GM20000 (cell line): Measurements from ENCODE around the gene CNR2.

Experiments
- DNase-seq: peaks from one replicate; pipeline ENCODE4 v3.0.0; 2012; ENCODE audit warnings: low spot score
- TF ChIP-seq, protein P1 (sequence below): IDR thresholded peaks from 2 replicates; pipeline ENCODE4 v1.5.1; 2012; ENCODE audit warnings: mild to moderate bottlenecking, control low read depth; ENCODE audit errors: extremely low read depth, missing control alignments

The CNR2 gene

DNA sequence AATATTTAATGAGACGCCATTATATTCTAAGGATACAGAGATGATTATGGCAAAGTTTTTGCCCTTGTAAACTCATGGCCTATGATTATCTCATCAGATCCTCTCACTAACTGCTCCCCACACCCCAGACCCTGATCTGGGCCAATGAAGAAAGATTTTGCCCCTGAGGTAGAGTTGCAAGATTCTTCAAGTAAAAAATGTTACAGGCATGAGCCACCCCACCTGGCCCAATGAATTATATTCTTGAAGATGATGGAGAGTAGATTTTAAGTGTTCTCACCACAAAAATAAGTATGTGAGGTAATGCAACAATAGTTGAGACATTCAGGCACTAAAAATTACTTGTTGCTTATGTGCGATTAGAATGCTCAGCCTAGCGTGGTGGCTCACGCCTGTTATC, 1.8 kb upstream of the CNR2 start:
- TF ChIP-seq, protein P1, sequence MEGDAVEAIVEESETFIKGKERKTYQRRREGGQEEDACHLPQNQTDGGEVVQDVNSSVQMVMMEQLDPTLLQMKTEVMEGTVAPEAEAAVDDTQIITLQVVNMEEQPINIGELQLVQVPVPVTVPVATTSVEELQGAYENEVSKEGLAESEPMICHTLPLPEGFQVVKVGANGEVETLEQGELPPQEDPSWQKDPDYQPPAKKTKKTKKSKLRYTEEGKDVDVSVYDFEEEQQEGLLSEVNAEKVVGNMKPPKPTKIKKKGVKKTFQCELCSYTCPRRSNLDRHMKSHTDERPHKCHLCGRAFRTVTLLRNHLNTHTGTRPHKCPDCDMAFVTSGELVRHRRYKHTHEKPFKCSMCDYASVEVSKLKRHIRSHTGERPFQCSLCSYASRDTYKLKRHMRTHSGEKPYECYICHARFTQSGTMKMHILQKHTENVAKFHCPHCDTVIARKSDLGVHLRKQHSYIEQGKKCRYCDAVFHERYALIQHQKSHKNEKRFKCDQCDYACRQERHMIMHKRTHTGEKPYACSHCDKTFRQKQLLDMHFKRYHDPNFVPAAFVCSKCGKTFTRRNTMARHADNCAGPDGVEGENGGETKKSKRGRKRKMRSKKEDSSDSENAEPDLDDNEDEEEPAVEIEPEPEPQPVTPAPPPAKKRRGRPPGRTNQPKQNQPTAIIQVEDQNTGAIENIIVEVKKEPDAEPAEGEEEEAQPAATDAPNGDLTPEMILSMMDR: no peak
- no peak for DNase-seq

DNA sequence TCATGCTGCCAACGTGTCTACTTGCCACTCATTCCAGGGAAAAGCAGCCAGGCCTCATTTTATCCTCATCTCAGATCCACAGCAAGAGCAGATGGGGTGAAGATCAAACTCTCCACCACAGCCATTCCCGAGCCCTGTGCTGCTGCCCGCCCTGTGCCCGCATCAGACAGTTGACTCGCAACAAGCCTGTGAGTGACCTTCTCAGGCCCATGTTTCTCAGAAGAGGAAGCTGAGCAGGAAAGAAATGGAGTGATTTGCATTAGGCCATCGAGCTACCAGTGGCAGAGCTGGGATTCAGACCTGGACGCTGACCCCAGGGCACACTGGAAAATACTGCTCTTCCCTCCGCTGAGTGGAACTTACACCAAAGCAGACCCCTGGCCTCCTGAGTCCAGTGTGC, 1.2 kb downstream of the CNR2 start:
- TF ChIP-seq, protein P1: no peak

DNA sequence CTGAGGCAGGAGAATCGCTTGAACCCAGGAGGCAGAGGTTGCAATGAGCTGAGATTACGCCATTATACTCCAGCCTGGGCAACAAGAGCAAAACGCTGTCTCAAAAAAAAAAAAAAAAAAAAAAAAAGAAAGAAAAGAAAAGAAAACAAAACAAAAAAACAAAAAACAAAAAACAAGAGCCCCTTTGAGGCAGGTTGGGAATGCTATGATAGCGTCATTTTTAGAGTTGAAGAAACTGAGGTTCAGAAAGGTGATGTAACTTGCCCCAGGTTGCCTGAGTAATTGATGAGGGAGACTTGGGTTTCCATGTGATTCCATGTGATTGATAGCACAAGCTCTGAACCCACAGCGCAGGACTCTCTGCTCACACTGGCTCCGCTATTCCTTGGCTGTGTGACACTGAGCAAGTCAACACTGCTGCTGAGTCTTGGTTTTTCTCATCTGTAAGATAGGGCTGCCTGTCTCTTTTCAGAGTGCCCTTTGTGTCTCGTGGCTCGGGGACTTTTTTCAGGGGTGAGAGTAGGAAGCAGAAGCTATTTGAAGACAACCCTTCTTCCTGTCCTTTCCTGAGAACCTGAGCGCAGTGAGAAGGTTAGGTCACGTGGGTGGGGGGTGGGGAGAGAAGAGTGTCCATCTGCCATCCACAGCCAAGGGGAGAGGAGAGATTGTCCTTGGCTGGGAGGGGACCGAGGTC, 2.5 kb downstream of the CNR2 start:
- peak; percentile 52 for DNase-seq

More for the DNA sequence above, 1.2 kb downstream of the CNR2 start:
- no peak for DNase-seq

DNA sequence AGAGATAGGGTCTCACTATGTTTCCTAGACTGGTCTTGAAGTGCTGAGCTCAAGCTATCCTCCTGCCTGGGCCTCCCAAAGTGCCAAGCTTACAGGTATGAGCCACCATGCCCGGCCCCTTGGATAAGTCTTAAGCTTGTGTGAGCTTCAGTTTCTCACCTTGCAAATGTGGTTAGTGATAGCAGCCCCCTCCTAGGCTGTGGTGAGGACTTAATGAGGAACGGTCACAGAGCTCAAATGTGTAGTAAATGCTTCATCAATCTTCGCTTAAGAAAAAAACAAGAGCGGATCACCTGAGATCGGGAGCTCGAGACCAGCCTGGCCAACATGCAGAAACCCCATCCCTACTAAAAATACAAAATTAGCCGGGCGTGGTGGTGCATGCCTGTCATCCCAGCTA, 3.0 kb downstream of the CNR2 start:
- DNase-seq: no peak
- TF ChIP-seq, protein P1: no peak

More for the DNA sequence above, 2.5 kb downstream of the CNR2 start:
- TF ChIP-seq, protein P1: no peak

DNA sequence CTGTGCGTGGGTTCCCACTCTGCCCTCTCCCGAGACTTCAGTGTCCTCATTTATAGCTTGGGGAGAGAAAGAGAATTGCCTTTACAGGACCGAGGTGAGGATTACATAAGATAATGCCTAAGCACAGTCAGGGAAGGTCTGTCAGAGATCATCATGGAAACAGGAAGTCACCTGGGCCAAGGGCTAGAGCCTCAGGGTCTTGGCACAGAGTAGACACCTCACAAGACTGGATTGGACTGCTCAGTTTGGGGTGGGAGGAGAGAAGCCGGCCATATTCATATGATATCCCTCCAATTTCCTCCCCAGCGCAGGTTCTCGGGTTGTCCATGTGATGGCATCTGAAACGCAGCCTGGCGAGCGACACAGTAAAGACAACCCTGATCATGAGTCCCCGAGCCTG, 3.8 kb downstream of the CNR2 start:
- DNase-seq: peak; percentile 42
- TF ChIP-seq, protein P1: no peak

DNA sequence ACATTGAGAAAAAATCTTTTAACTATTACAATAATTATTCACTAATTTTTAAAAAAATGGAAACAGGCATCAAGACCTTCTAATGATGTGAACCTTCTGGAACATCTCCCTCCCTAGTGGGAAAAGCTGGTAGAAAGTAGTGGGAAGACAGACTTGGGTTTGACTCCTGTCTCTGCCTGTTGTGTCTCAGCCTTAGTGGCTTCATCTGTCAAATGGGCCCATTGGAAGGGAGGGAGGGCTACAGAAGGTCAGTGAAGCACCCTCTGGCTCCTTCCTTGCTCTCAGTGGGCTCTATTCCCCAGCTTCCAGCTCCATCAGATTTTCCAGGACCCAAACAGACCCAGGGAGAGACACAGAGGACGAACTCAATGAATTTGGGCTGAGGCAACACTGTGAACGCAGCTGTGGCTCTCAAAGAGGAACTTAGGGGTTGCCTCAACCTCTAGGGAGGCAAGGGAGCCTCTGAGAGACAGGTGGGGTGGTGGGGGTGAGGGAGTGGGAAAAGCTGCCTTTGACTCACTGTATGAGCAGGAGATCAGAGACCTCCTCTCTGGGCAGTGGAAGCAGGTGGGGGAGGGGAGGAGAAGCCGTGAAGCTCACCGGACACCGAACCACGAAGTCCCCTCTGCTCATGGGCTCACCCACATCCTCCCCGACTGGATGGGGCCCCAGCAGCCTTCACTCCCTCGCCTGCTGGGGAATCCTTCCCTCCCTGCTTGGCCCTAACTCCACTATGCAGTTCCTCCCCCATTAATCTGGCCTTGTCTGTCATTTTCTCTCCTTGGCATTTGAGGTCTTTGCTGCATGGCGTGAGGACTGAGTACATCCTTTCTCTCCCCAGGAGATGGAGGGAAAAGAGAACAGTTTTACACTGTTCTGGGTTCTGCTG, 4.5 kb downstream of the CNR2 start:
- peak; percentile 61 for DNase-seq
- TF ChIP-seq, protein P1: no peak

DNA sequence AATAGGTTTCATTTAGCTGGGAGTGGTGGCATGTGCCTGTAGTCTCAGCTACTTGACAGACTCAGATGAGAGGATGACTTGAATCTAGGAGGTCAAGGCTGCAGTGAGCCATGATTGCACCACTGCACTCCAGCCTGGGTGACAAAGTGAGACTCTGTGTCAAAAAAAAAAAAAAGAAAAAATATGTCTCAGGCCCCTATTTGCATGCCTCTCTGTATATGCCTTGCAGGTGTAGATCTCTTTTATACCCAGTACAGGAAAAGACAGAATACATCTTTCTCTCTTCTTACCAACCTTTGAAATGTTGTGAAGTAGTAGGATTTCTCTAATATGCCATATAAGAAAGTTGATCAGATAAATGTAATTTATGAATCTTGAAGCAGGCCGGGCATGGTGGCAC, 6.4 kb downstream of the CNR2 start:
- DNase-seq: no peak
- TF ChIP-seq, protein P1: no peak
